ENCODE measurements around the gene DDX20.

Gene DDX20

GRCh38 chr1:111755331-111756123, at the start of gene DDX20:
DDX20 (plus strand) TSS chr1:111755901; CDS start chr1:111755925, 24 bp downstream.
- peak within 1 kb of the TSS; percentile 80 to 97 (median 88) for H3K4me3 ChIP-seq (ENCODE audit: low read depth in 1 of 5, low read length in 5 of 5)
- H3K36me3 ChIP-seq (ENCODE audit: control insufficient read depth in 5 of 5, insufficient read depth in 5 of 5, low read length in 5 of 5) = peaks cover 5 to 16% (median 12%) of the 10 kb centered on the region in 5 donors
- peak within 1 kb of the TSS; percentile 85 to 93 (median 90) for H3K9ac ChIP-seq (ENCODE audit: low read length in 5 of 5)
- H3K4me1 ChIP-seq (ENCODE audit: control insufficient read depth in 5 of 5, insufficient read depth in 5 of 5, low read length in 5 of 5) = peaks cover 0 to 26% (median 21%) of the 10 kb centered on the region in 5 donors
- peak within 1 kb of the TSS; percentile 90 for H3K27ac ChIP-seq (ENCODE audit: low read depth, low read length)
- no peaks in the 10 kb centered on the region for H3K27me3 ChIP-seq (ENCODE audit: control insufficient read depth in 5 of 5, insufficient read depth in 4 of 5, low read length in 5 of 5)
- H3K9me3 ChIP-seq (ENCODE audit: control insufficient read depth in 5 of 5, low read length in 5 of 5) = no peaks in the 10 kb centered on the region

GRCh38 chr1:111706921-111707320, 48.8 kb upstream of the DDX20 start:
- Histone ChIP-seq H3K27me3 (ENCODE audit: control insufficient read depth in 5 of 5, insufficient read depth in 4 of 5, low read length in 5 of 5) (no peaks in the 10 kb centered on the region), H3K4me3 (ENCODE audit: low read depth in 1 of 5, low read length in 5 of 5) (no peak overlapping the region), H3K9me3 (ENCODE audit: control insufficient read depth in 5 of 5, low read length in 5 of 5) (no peaks in the 10 kb centered on the region), H3K4me1 (ENCODE audit: control insufficient read depth in 5 of 5, insufficient read depth in 5 of 5, low read length in 5 of 5) (no peaks in the 10 kb centered on the region), H3K27ac (ENCODE audit: low read depth, low read length) (no peak overlapping the region), H3K36me3 (ENCODE audit: control insufficient read depth in 5 of 5, insufficient read depth in 5 of 5, low read length in 5 of 5) (peaks cover 26 to 62% (median 46%) of the 10 kb centered on the region in 5 donors), H3K9ac (ENCODE audit: low read length in 5 of 5) (no peak overlapping the region)

GRCh38 chr1:111707906-111708305, 47.8 kb upstream of the DDX20 start:
- no peaks in the 10 kb centered on the region for H3K9me3 ChIP-seq (ENCODE audit: control insufficient read depth in 5 of 5, low read length in 5 of 5)
- H3K9ac ChIP-seq (ENCODE audit: low read length in 5 of 5) = no peak overlapping the region
- H3K4me3 ChIP-seq (ENCODE audit: low read depth in 1 of 5, low read length in 5 of 5) = no peak overlapping the region
- no peak overlapping the region for H3K27ac ChIP-seq (ENCODE audit: low read depth, low read length)
- H3K4me1 ChIP-seq (ENCODE audit: control insufficient read depth in 5 of 5, insufficient read depth in 5 of 5, low read length in 5 of 5) = no peaks in the 10 kb centered on the region
- no peaks in the 10 kb centered on the region for H3K27me3 ChIP-seq (ENCODE audit: control insufficient read depth in 5 of 5, insufficient read depth in 4 of 5, low read length in 5 of 5)
- peaks cover 26 to 57% (median 39%) of the 10 kb centered on the region in 5 donors for H3K36me3 ChIP-seq (ENCODE audit: control insufficient read depth in 5 of 5, insufficient read depth in 5 of 5, low read length in 5 of 5)

- no peaks in the 10 kb centered on the region for H3K27me3 ChIP-seq (ENCODE audit: control insufficient read depth in 5 of 5, insufficient read depth in 4 of 5, low read length in 5 of 5)
- H3K4me3 ChIP-seq (ENCODE audit: low read depth in 1 of 5, low read length in 5 of 5) = no peak overlapping the region
- H3K9ac ChIP-seq (ENCODE audit: low read length in 5 of 5) = no peak overlapping the region
- no peaks in the 10 kb centered on the region for H3K4me1 ChIP-seq (ENCODE audit: control insufficient read depth in 5 of 5, insufficient read depth in 5 of 5, low read length in 5 of 5)
- no peaks in the 10 kb centered on the region for H3K9me3 ChIP-seq (ENCODE audit: control insufficient read depth in 5 of 5, low read length in 5 of 5)
- no peak overlapping the region for H3K27ac ChIP-seq (ENCODE audit: low read depth, low read length)
- peaks cover 19 to 40% (median 25%) of the 10 kb centered on the region in 5 donors for H3K36me3 ChIP-seq (ENCODE audit: control insufficient read depth in 5 of 5, insufficient read depth in 5 of 5, low read length in 5 of 5)
Observed at GRCh38 chr1:111709986-111710385, 45.7 kb upstream of the DDX20 start.

GRCh38 chr1:111716333-111716732, 39.4 kb upstream of the DDX20 start:
- Histone ChIP-seq H3K9ac (ENCODE audit: low read length in 5 of 5) (peak overlapping the region in 1 of 5 donors; percentile 10), H3K27ac (ENCODE audit: low read depth, low read length) (no peak overlapping the region), H3K4me1 (ENCODE audit: control insufficient read depth in 5 of 5, insufficient read depth in 5 of 5, low read length in 5 of 5) (peaks cover 5 to 25% (median 18%) of the 10 kb centered on the region in 5 donors), H3K36me3 (ENCODE audit: control insufficient read depth in 5 of 5, insufficient read depth in 5 of 5, low read length in 5 of 5) (peaks cover 0 to 7% (median 4%) of the 10 kb centered on the region in 5 donors), H3K9me3 (ENCODE audit: control insufficient read depth in 5 of 5, low read length in 5 of 5) (no peaks in the 10 kb centered on the region), H3K4me3 (ENCODE audit: low read depth in 1 of 5, low read length in 5 of 5) (no peak overlapping the region), H3K27me3 (ENCODE audit: control insufficient read depth in 5 of 5, insufficient read depth in 4 of 5, low read length in 5 of 5) (no peaks in the 10 kb centered on the region)

- Histone ChIP-seq H3K9me3 (ENCODE audit: control insufficient read depth in 5 of 5, low read length in 5 of 5) (no peaks in the 10 kb centered on the region), H3K4me1 (ENCODE audit: control insufficient read depth in 5 of 5, insufficient read depth in 5 of 5, low read length in 5 of 5) (peaks cover 8 to 36% (median 29%) of the 10 kb centered on the region in 5 donors), H3K27ac (ENCODE audit: low read depth, low read length) (no peak overlapping the region), H3K27me3 (ENCODE audit: control insufficient read depth in 5 of 5, insufficient read depth in 4 of 5, low read length in 5 of 5) (no peaks in the 10 kb centered on the region), H3K4me3 (ENCODE audit: low read depth in 1 of 5, low read length in 5 of 5) (no peak overlapping the region), H3K9ac (ENCODE audit: low read length in 5 of 5) (no peak overlapping the region), H3K36me3 (ENCODE audit: control insufficient read depth in 5 of 5, insufficient read depth in 5 of 5, low read length in 5 of 5) (peaks cover 0 to 7% (median 0%) of the 10 kb centered on the region in 5 donors)
Observed at GRCh38 chr1:111717450-111717849, 38.3 kb upstream of the DDX20 start.

GRCh38 chr1:111719135-111719534, 36.6 kb upstream of the DDX20 start:
- H3K4me1 ChIP-seq (ENCODE audit: control insufficient read depth in 5 of 5, insufficient read depth in 5 of 5, low read length in 5 of 5) = peaks cover 10 to 44% (median 32%) of the 10 kb centered on the region in 5 donors
- peak overlapping the region in 1 of 5 donors; percentile 4 for H3K9ac ChIP-seq (ENCODE audit: low read length in 5 of 5)
- no peaks in the 10 kb centered on the region for H3K27me3 ChIP-seq (ENCODE audit: control insufficient read depth in 5 of 5, insufficient read depth in 4 of 5, low read length in 5 of 5)
- no peak overlapping the region for H3K4me3 ChIP-seq (ENCODE audit: low read depth in 1 of 5, low read length in 5 of 5)
- H3K36me3 ChIP-seq (ENCODE audit: control insufficient read depth in 5 of 5, insufficient read depth in 5 of 5, low read length in 5 of 5) = peaks cover 0 to 7% (median 0%) of the 10 kb centered on the region in 5 donors
- peak overlapping the region; percentile 66 for H3K27ac ChIP-seq (ENCODE audit: low read depth, low read length)
- no peaks in the 10 kb centered on the region for H3K9me3 ChIP-seq (ENCODE audit: control insufficient read depth in 5 of 5, low read length in 5 of 5)

GRCh38 chr1:111719674-111720132, 36.0 kb upstream of the DDX20 start:
- Histone ChIP-seq H3K9me3 (ENCODE audit: control insufficient read depth in 5 of 5, low read length in 5 of 5) (no peaks in the 10 kb centered on the region), H3K27ac (ENCODE audit: low read depth, low read length) (peak overlapping the region; percentile 66), H3K27me3 (ENCODE audit: control insufficient read depth in 5 of 5, insufficient read depth in 4 of 5, low read length in 5 of 5) (no peaks in the 10 kb centered on the region), H3K36me3 (ENCODE audit: control insufficient read depth in 5 of 5, insufficient read depth in 5 of 5, low read length in 5 of 5) (peaks cover 0 to 7% (median 0%) of the 10 kb centered on the region in 5 donors), H3K4me1 (ENCODE audit: control insufficient read depth in 5 of 5, insufficient read depth in 5 of 5, low read length in 5 of 5) (peaks cover 10 to 44% (median 32%) of the 10 kb centered on the region in 5 donors), H3K9ac (ENCODE audit: low read length in 5 of 5) (peak overlapping the region in 1 of 5 donors; percentile 4), H3K4me3 (ENCODE audit: low read depth in 1 of 5, low read length in 5 of 5) (no peak overlapping the region)

- Histone ChIP-seq H3K27me3 (ENCODE audit: control insufficient read depth in 5 of 5, insufficient read depth in 4 of 5, low read length in 5 of 5) (no peaks in the 10 kb centered on the region), H3K36me3 (ENCODE audit: control insufficient read depth in 5 of 5, insufficient read depth in 5 of 5, low read length in 5 of 5) (peaks cover 0 to 7% (median 0%) of the 10 kb centered on the region in 5 donors), H3K9me3 (ENCODE audit: control insufficient read depth in 5 of 5, low read length in 5 of 5) (no peaks in the 10 kb centered on the region), H3K27ac (ENCODE audit: low read depth, low read length) (peak overlapping the region; percentile 66), H3K4me3 (ENCODE audit: low read depth in 1 of 5, low read length in 5 of 5) (no peak overlapping the region), H3K9ac (ENCODE audit: low read length in 5 of 5) (no peak overlapping the region), H3K4me1 (ENCODE audit: control insufficient read depth in 5 of 5, insufficient read depth in 5 of 5, low read length in 5 of 5) (peaks cover 12 to 52% (median 38%) of the 10 kb centered on the region in 5 donors)
Observed at GRCh38 chr1:111720274-111720976, 35.3 kb upstream of the DDX20 start.

All from subcutaneous abdominal adipose tissue (tissue), 5 donors.